K562 (cell line): ENCODE measurements around the gene HECW1. TPM values are rescaled to one million over a fixed set of nuclear protein-coding genes. Genes with fewer than 3 reads are reported as not detected.

Experiments
- ATAC-seq: fragments of 200-7000 bp; cut with Tn5 transposase; 3 replicates; pipeline ENCODE4 v1.9.1; 2020; ENCODE audit warnings: moderate library complexity
- BruUV-seq: library from RNA; stranded (reverse); fragments of 400-500 nt; replicated peaks from 2 replicates; lab custom pipeline; 2021; lab: Mats Ljungman, UMichigan
- CTCF ChIA-PET: fragments of 300-600 bp; formaldehyde crosslinking; extraction: SDS; loops from one replicate; lab custom pipeline; 2021; ENCODE audit warnings: low intra/inter-chr PET ratio; lab: Yijun Ruan, JAX
- POLR2A ChIA-PET: fragments of 300-600, 350-650 bp; sonication (Branson Sonifier 250); formaldehyde crosslinking; extraction: SDS; loops from one replicate; lab custom pipeline; 2021; ENCODE audit warnings: antibody characterized with exemption, inconsistent platforms; lab: Yijun Ruan, JAX
- DNase-seq, 4 experiments: peaks; one replicate each; pipeline versions ENCODE4 v3.0.0 to v3.0.0-alpha.2; 2011 to 2018; ENCODE audit warnings: low spot score in 3 of 4, mixed read lengths in 3 of 4; ENCODE audit errors: extremely low read depth in 1 of 4
- FAIRE-seq: peaks from 2 replicates; lab custom pipeline; 2011; peaks lifted over from hg19 to GRCh38; lab: Jason Lieb, UNC
- H2AFZ ChIP-seq: 2 replicates; pipeline ENCODE4 v1.6.0; 2011; ENCODE audit warnings: low read depth, low read length, control low read depth, inconsistent platforms
- H3K27ac ChIP-seq: fragments of 200-600 bp; 3 replicates; pipeline ENCODE4 v1.8.0; 2011; ENCODE audit warnings: low read depth, mild to moderate bottlenecking, control low read depth, inconsistent platforms, low read length, moderate library complexity, mixed read lengths; ENCODE audit errors: extremely low read depth
- H3K27me3 ChIP-seq, 2 experiments: fragments of 300-600 bp in 1 of 2; 2 replicates in 1 of 2; 3 replicates in 1 of 2; pipeline versions ENCODE4 v1.6.0 to v1.8.0; 2011; ENCODE audit warnings: inconsistent platforms in 2 of 2, low read length in 2 of 2, mild to moderate bottlenecking in 1 of 2, mixed read lengths in 1 of 2, moderate library complexity in 1 of 2; ENCODE audit not compliant: control insufficient read depth in 2 of 2, insufficient read depth in 2 of 2
- H3K36me3 ChIP-seq: fragments of 300-600 bp; 3 replicates; pipeline ENCODE4 v1.8.0; 2011; ENCODE audit warnings: mild to moderate bottlenecking, low read length, inconsistent platforms; ENCODE audit not compliant: control insufficient read depth, insufficient read depth
- H3K4me1 ChIP-seq, 2 experiments: fragments of 200-600 bp in 1 of 2; replicated peaks in 1 of 2; 2 replicates in 1 of 2; 3 replicates in 1 of 2; pipeline versions ENCODE4 v1.5.1 to v1.8.0; 2011; ENCODE audit warnings: inconsistent platforms in 2 of 2, low read length in 2 of 2, mild to moderate bottlenecking in 1 of 2, mixed read lengths in 1 of 2, moderate library complexity in 1 of 2; ENCODE audit not compliant: control insufficient read depth in 2 of 2, insufficient read depth in 2 of 2
- H3K4me2 ChIP-seq: 2 replicates; pipeline ENCODE4 v1.6.1; 2011; ENCODE audit warnings: low read length, control low read depth, inconsistent platforms, mixed read lengths; ENCODE audit not compliant: insufficient read depth
- H3K4me3 ChIP-seq: fragments of 200-600 bp; sonication (generic), shearing (Covaris generic); 2 replicates; pipeline ENCODE4 v1.5.1; 2016; ENCODE audit warnings: control low read depth, inconsistent platforms
- H3K79me2 ChIP-seq: fragments of 200-600 bp; 3 replicates; pipeline ENCODE4 v1.8.0; 2011; ENCODE audit warnings: low read length, inconsistent platforms; ENCODE audit not compliant: control insufficient read depth, insufficient read depth
- H3K9ac ChIP-seq, 2 experiments: 2 replicates each; pipeline versions ENCODE4 v1.6.0 to v1.6.1; 2011; ENCODE audit warnings: low read depth in 2 of 2, low read length in 2 of 2, control low read depth in 1 of 2, inconsistent platforms in 1 of 2, mild to moderate bottlenecking in 1 of 2, mixed read lengths in 1 of 2; ENCODE audit not compliant: insufficient read depth in 1 of 2
- H3K9me1 ChIP-seq: one replicate; pipeline ENCODE4 v1.6.0; 2011; ENCODE audit warnings: inconsistent platforms, mild to moderate bottlenecking, low read length, moderate library complexity; ENCODE audit not compliant: control insufficient read depth, insufficient read depth
- H3K9me3 ChIP-seq: replicated peaks from 2 replicates; pipeline ENCODE4 v1.5.1; 2011; ENCODE audit warnings: low read depth, low read length, inconsistent platforms; ENCODE audit not compliant: control insufficient read depth, insufficient read depth
- H4K20me1 ChIP-seq: replicated peaks from 2 replicates; pipeline ENCODE4 v1.6.1; 2011; ENCODE audit warnings: low read length, inconsistent platforms, mixed read lengths; ENCODE audit not compliant: control insufficient read depth, insufficient read depth
- FOS ChIP-seq: IDR thresholded peaks from 3 replicates; pipeline ENCODE4 v1.6.1; 2011; ENCODE audit not compliant: insufficient read length; ENCODE audit errors: extremely low read depth
- LEF1 ChIP-seq: fragments of 450-650 bp; IDR thresholded peaks from 2 replicates; pipeline ENCODE4 v1.6.1; 2016; ENCODE audit warnings: mild to moderate bottlenecking
- MLLT1 ChIP-seq, 2 experiments: fragments of 450-650 bp; IDR thresholded peaks; 2 replicates each; pipeline ENCODE4 v1.6.1; 2016
- RNF2 ChIP-seq: sonication (generic); IDR thresholded peaks from 2 replicates; pipeline ENCODE4 v1.6.1; 2016
- TGIF2 ChIP-seq: sonication (generic); formaldehyde crosslinking; IDR thresholded peaks from 2 replicates; pipeline ENCODE4 v1.8.1; 2022; ENCODE audit warnings: mild to moderate bottlenecking, missing genetic modification reagents, moderate library complexity
- WGBS: fragments of 100-300 bp; shearing (Covaris generic); methylation state at CpG from one replicate; pipeline ENCODE4 v1.1.6; 2016; ENCODE audit warnings: low coverage, mixed read lengths; ENCODE audit not compliant: insufficient coverage; ENCODE audit errors: missing lambda C conversion rate; 5-methylcytosine and 5-hydroxymethylcytosine counted together
- in situ Hi-C: fragments of 300-500 bp; cut with MboI; formaldehyde crosslinking; loops from 4 replicates; pipeline ENCODE4 v1.15.0; 2018; ENCODE audit warnings: inconsistent platforms, mixed read lengths
- intact Hi-C: fragments of 100-400 bp; cut with micrococcal nuclease; formaldehyde crosslinking; loops from 2 replicates; pipeline ENCODE4 v1.14.2; 2022
- polyA plus RNA-seq, 8 experiments: library from polyadenylated mRNA; depleted of rRNA in 4 of 8; stranded (reverse) in 5 of 8; unstranded in 3 of 8; fragments of >200 nt; fragmentation: Nextera tagmentation in 2 of 8; fragmentation: Illumina TruSeq in 1 of 8; extraction: Ambion mirVana in 2 of 8; extraction: Trizol in 1 of 8; gene quantifications; 2 replicates each; pipeline versions ENCODE4 v1.2.1 to v1.2.3, GENCODE V29; 2011 to 2014; ENCODE audit warnings: inconsistent platforms in 1 of 8, missing spikeins in 1 of 8
- total RNA-seq, 7 experiments: library from RNA; depleted of rRNA in 6 of 7; stranded (reverse); fragments of >200 nt in 6 of 7; fragmentation: Illumina TruSeq in 2 of 7; extraction: Trizol in 2 of 7; gene quantifications; 2 replicates each; pipeline versions ENCODE4 v1.2.1 to v1.2.3, GENCODE V29; 2011 to 2021; ENCODE audit warnings: low replicate concordance in 1 of 7

HECW1 gene
- total and polyA plus RNA-seq, 9 of the 15 experiments (the other 6 are each of a cell fraction or from before 2014, with no cell fraction given) = 0.07 to 0.31 (median 0.13) TPM; not detected in 4

- TF ChIP-seq MLLT1 (IDR thresholded peaks at IDR 0.05) = no peak
Measured at GRCh38 chr7:43139137-43139536, 26.7 kb downstream of the HECW1 start (continued).

GRCh38 chr7:43140186-43140585, 27.7 kb downstream of the HECW1 start:
- TF ChIP-seq FOS (no peak), LEF1 (no peak), RNF2 (no peak), TGIF2 (CRISPR knock-in tag) (no peak)
- DNase-seq (no peak), FAIRE-seq (no peak), ATAC-seq (no peak)
- Histone ChIP-seq H3K9ac (no peak overlapping the region), H3K9me1 (no peaks in the 10 kb centered on the region), H3K4me1 (no peaks in the 10 kb centered on the region), H3K79me2 (no peaks in the 10 kb centered on the region), H2AFZ (no peak overlapping the region), H3K9me3 (no peaks in the 10 kb centered on the region), H3K27ac (no peak overlapping the region), H3K4me3 (no peak overlapping the region), H3K4me2 (no peak overlapping the region), H3K36me3 (no peaks in the 10 kb centered on the region), H4K20me1 (no peaks in the 10 kb centered on the region), H3K27me3 (peaks cover 20 to 36% of the 10 kb centered on the region in 2 experiments)
- ChIA-PET CTCF (no interaction called here), POLR2A (interaction anchor here (1.0 kb wide), 1 partner anchor 68 kb away, joined by 3 read pairs; no protein-coding TSS in a partner anchor)
- no TSS peak for BruUV-seq
- intact Hi-C loops = no loop called here
- in situ Hi-C loops = no loop called here
- WGBS = 13% methylated on average over 7 of the region's 7 CpGs
